ENCODE results near the gene MEGF11. TPM values are rescaled to one million over a fixed set of nuclear protein-coding genes. Genes with fewer than 3 reads are reported as not detected.

MEGF11 gene
- total RNA-seq, 1 donor from 2014 or later: 0.06 TPM

DNA sequence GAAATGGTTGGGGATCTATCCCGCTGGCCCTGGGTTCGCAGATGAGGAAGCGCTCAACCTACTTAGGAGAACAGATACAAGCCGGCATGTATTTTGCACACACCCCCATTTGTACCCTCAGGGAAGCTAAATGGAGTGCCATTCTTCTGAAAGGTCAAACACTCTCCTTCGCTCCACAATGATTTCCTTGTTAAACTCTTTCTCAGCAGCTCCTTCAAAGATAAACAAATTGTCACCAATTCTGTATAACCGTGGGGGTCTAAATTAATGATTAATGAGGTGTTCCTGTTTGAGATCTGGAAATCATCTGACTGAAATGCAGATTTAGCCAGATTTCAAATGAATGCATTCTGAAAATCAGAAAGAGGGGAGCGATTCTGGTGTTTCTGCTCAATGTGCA is 124.0 kb downstream of the MEGF11 start:
- H3K4me1 Mint-ChIP-seq: peaks cover 62% of the 10 kb centered on the region

GRCh38 chr15:66128116-66128680 is 125.4 kb downstream of the MEGF11 start:
- no peak for DNase-seq (ENCODE audit: low spot score)
- no peak overlapping the region for H3K4me3 ChIP-seq
- peaks cover 59% of the 10 kb centered on the region for H3K4me1 Mint-ChIP-seq
- peaks cover 41% of the 10 kb centered on the region for H3K4me1 ChIP-seq
- no peak overlapping the region for H3K4me2 ChIP-seq
- no peak overlapping the region for H3K27ac ChIP-seq
- H3K9ac ChIP-seq: no peak overlapping the region
- H3K79me2 ChIP-seq (ENCODE audit: low read depth): no peaks in the 10 kb centered on the region
- no peaks in the 10 kb centered on the region for H3K36me3 ChIP-seq
- H3K27me3 ChIP-seq: no peaks in the 10 kb centered on the region
- H3K9me3 ChIP-seq (ENCODE audit: low read depth): no peaks in the 10 kb centered on the region
- H3F3A ChIP-seq (ENCODE audit: low read depth): peaks cover 29% of the 10 kb centered on the region
- H4K20me1 ChIP-seq (ENCODE audit: low read depth): peaks cover 13% of the 10 kb centered on the region
- no peak overlapping the region for H2AFZ ChIP-seq (replicated peaks)
- no peak overlapping the region for H3K4me3 Mint-ChIP-seq
- peaks cover 6% of the 10 kb centered on the region for H3K27me3 Mint-ChIP-seq (ENCODE audit: insufficient read depth, low read depth)
- H3K27ac Mint-ChIP-seq: peak overlapping the region; percentile 97
- H3K9me3 Mint-ChIP-seq: no peaks in the 10 kb centered on the region
- TF ChIP-seq EZH2 (IDR thresholded peaks at IDR 0.05) (no peak), EZH2phosphoT487 (IDR thresholded peaks at IDR 0.05) (no peak), CTCF (IDR thresholded peaks at IDR 0.05) (no peak)
- H3K36me3 Mint-ChIP-seq: no peaks in the 10 kb centered on the region

More for the DNA sequence above, 124.0 kb downstream of the MEGF11 start:
- H3K36me3 Mint-ChIP-seq: no peaks in the 10 kb centered on the region
- Histone ChIP-seq H3K79me2 (ENCODE audit: low read depth) (no peaks in the 10 kb centered on the region), H2AFZ (replicated peaks) (no peak overlapping the region), H3K4me1 (peaks cover 51% of the 10 kb centered on the region), H3K9ac (no peak overlapping the region), H3K36me3 (no peaks in the 10 kb centered on the region), H3K9me3 (ENCODE audit: low read depth) (no peaks in the 10 kb centered on the region), H3K4me3 (no peak overlapping the region), H3F3A (ENCODE audit: low read depth) (peaks cover 39% of the 10 kb centered on the region), H3K27me3 (no peaks in the 10 kb centered on the region), H4K20me1 (ENCODE audit: low read depth) (peaks cover 22% of the 10 kb centered on the region), H3K27ac (no peak overlapping the region), H3K4me2 (no peak overlapping the region)
- no peaks in the 10 kb centered on the region for H3K9me3 Mint-ChIP-seq
- TF ChIP-seq EZH2phosphoT487 (IDR thresholded peaks at IDR 0.05) (no peak), EZH2 (IDR thresholded peaks at IDR 0.05) (no peak), CTCF (IDR thresholded peaks at IDR 0.05) (no peak)
- no peak for DNase-seq (ENCODE audit: low spot score)
- peaks cover 6% of the 10 kb centered on the region for H3K27me3 Mint-ChIP-seq (ENCODE audit: insufficient read depth, low read depth)
- H3K27ac Mint-ChIP-seq: no peak overlapping the region
- no peak overlapping the region for H3K4me3 Mint-ChIP-seq

DNA sequence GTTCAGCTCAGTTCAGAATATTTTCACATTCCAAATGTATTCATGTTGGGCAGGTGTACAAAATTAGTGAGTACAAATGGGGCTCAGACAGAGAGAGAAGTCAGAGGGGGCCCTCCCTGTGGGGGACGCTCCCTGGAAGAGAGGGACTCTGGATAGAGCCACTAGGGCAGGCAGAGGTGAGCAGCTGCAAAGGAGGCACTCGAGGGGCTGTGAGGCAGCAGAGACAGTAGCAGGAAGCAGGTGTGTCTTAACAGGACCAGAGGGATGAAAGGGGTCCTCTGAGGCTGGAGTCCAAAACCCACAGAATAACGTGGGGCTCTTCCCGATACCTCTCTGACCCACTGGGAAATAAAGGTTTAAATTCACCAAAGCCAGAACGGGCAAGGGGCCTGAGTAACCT is 127.1 kb downstream of the MEGF11 start:
- no peak overlapping the region for H3K4me3 Mint-ChIP-seq
- peak overlapping the region; percentile 4 for H3K27ac Mint-ChIP-seq
- no peak overlapping the region for H3K27ac ChIP-seq
- H3K27me3 Mint-ChIP-seq (ENCODE audit: insufficient read depth, low read depth): peaks cover 6% of the 10 kb centered on the region
- no peak overlapping the region for H2AFZ ChIP-seq (replicated peaks)
- peaks cover 9% of the 10 kb centered on the region for H4K20me1 ChIP-seq (ENCODE audit: low read depth)
- DNase-seq (ENCODE audit: low spot score): no peak
- H3K27me3 ChIP-seq: no peaks in the 10 kb centered on the region
- H3K4me2 ChIP-seq: peak overlapping the region; percentile 43
- H3K9me3 Mint-ChIP-seq: no peaks in the 10 kb centered on the region
- H3K36me3 Mint-ChIP-seq: no peaks in the 10 kb centered on the region
- peaks cover 46% of the 10 kb centered on the region for H3K4me1 Mint-ChIP-seq
- H3K4me1 ChIP-seq: peaks cover 35% of the 10 kb centered on the region
- no peak overlapping the region for H3K4me3 ChIP-seq
- H3F3A ChIP-seq (ENCODE audit: low read depth): peaks cover 25% of the 10 kb centered on the region
- no peaks in the 10 kb centered on the region for H3K9me3 ChIP-seq (ENCODE audit: low read depth)
- H3K9ac ChIP-seq: no peak overlapping the region
- TF ChIP-seq EZH2phosphoT487 (IDR thresholded peaks at IDR 0.05) (no peak), CTCF (IDR thresholded peaks at IDR 0.05) (no peak), EZH2 (IDR thresholded peaks at IDR 0.05) (no peak)
- H3K36me3 ChIP-seq: no peaks in the 10 kb centered on the region
- H3K79me2 ChIP-seq (ENCODE audit: low read depth): no peaks in the 10 kb centered on the region

Data from neural progenitor cell (in vitro differentiated cells).